ENCODE results near the gene DAPL1.

DAPL1 gene

DNA sequence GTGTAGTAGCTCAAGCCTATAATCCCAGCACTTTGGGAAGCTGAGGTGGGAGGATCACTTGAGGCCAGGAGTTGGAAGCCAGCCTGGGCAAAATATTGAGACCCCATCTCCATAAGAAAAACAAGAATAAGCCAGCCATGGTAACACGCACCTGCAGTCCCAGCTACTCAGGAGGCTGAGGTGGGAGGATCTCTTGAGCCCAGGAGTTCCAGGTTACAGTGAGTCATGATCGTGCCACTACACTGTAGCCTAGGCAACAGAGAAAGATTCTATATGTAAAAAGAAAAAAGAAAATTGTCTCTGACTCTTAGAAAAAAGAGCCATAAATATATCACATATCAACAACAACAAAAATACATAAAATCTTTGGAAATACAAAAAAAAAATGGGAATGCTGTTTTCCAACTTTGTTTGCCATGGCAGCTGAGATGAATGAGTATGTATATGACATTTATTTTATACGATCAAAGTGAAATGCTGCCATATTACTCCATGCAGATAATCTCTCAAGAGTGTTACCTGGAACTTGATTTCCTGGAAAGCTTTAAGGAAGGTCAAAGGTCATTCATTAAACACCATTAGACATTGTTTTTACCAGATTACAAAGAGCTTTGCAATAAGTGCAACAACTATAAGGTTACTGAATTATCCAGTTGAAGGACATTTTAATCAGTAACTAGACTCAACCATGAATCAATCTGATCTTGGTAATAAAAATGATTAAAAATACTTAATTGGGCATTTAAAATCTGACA is 19.7 kb upstream of the DAPL1 start:
- no peaks in the 10 kb centered on the region for H3K36me3 ChIP-seq
- H3K27me3 ChIP-seq, result no peaks in the 10 kb centered on the region; a peak in 1 of 22 replicates
- H3K9ac ChIP-seq, result no peak overlapping the region
- no peak overlapping the region for H3K27ac ChIP-seq
- no peak for TF ChIP-seq Cebpa-rat (IDR thresholded peaks at IDR 0.05)
- no peak overlapping the region for H3K4me3 ChIP-seq
- no peak overlapping the region for H3K4me2 ChIP-seq
- H4K20me1 ChIP-seq, result no peaks in the 10 kb centered on the region
- no peaks in the 10 kb centered on the region for H3K9me3 ChIP-seq (replicated peaks in 1 of 11)
- H3K4me1 ChIP-seq, result peaks cover 0 to 21% (median 10%) of the 10 kb centered on the region in 10 experiments; a peak in 8 of 20 replicates

DNA sequence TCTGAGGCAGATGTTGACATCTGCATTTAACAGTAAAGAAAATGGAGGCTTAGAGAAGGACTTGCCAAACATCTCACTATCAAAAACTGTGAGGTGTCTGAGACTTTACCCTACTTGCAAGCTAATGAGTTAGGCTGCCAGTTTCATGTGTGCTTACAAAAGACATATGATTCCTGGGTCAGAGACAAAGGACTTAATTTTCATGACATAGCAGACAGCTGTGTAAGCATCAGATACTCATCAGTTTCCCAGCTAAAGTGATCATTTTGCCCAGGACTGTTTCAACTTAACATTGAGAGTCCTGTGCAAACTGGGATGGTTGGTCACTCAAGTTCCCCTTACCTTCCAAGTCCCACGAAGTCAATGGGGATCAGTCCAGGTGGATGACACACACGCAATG is 18.9 kb upstream of the DAPL1 start:
- TF ChIP-seq Cebpa-rat (IDR thresholded peaks at IDR 0.05), result no peak
- Histone ChIP-seq H3K27ac (no peak overlapping the region), H3K9me3 (replicated peaks in 1 of 11) (peaks cover 0 to 4% (median 0%) of the 10 kb centered on the region in 11 experiments; a peak in 1 of 22 replicates), H3K9ac (no peak overlapping the region), H3K4me2 (peak overlapping the region in 4 of 11 experiments; percentile 23 to 44 (median 35); a peak in 6 of 22 replicates), H4K20me1 (no peaks in the 10 kb centered on the region), H3K4me3 (no peak overlapping the region), H3K4me1 (peaks cover 0 to 21% (median 12%) of the 10 kb centered on the region in 10 experiments; a peak in 14 of 20 replicates), H3K27me3 (peaks cover 0 to 4% (median 0%) of the 10 kb centered on the region in 11 experiments; a peak in 2 of 22 replicates), H3K36me3 (no peaks in the 10 kb centered on the region)

- no peak overlapping the region for H3K27ac ChIP-seq
- peaks cover 0 to 8% (median 4%) of the 10 kb centered on the region in 11 experiments; a peak in 2 of 22 replicates for H3K9me3 ChIP-seq (replicated peaks in 1 of 11)
- H3K4me3 ChIP-seq, result no peak overlapping the region
- peaks cover 0 to 21% (median 16%) of the 10 kb centered on the region in 10 experiments; a peak in 14 of 20 replicates for H3K4me1 ChIP-seq
- no peaks in the 10 kb centered on the region for H4K20me1 ChIP-seq
- H3K36me3 ChIP-seq, result no peaks in the 10 kb centered on the region
- peaks cover 0 to 11% (median 0%) of the 10 kb centered on the region in 11 experiments; a peak in 4 of 22 replicates for H3K27me3 ChIP-seq
- no peak overlapping the region for H3K9ac ChIP-seq
- H3K4me2 ChIP-seq, result peak overlapping the region in 7 of 11 experiments; percentile 21 to 46 (median 28); a peak in 10 of 22 replicates
- no peak for TF ChIP-seq Cebpa-rat (IDR thresholded peaks at IDR 0.05)
Measured at GRCh38 chr2:158777077-158777476, 18.0 kb upstream of the DAPL1 start.

GRCh38 chr2:158778243-158778642 is 16.9 kb upstream of the DAPL1 start:
- Histone ChIP-seq H4K20me1 (no peaks in the 10 kb centered on the region), H3K9me3 (replicated peaks in 1 of 11) (peaks cover 0 to 10% (median 4%) of the 10 kb centered on the region in 11 experiments; a peak in 2 of 22 replicates), H3K27ac (no peak overlapping the region), H3K9ac (no peak overlapping the region), H3K4me2 (no peak overlapping the region), H3K4me3 (no peak overlapping the region), H3K4me1 (peaks cover 3 to 29% (median 21%) of the 10 kb centered on the region in 10 experiments; a peak in 19 of 20 replicates), H3K27me3 (peaks cover 0 to 20% (median 0%) of the 10 kb centered on the region in 11 experiments; a peak in 6 of 22 replicates), H3K36me3 (no peaks in the 10 kb centered on the region)
- no peak for TF ChIP-seq Cebpa-rat (IDR thresholded peaks at IDR 0.05)

- Histone ChIP-seq H4K20me1 (no peaks in the 10 kb centered on the region), H3K4me3 (no peak overlapping the region), H3K36me3 (no peaks in the 10 kb centered on the region), H3K9ac (no peak overlapping the region), H3K9me3 (replicated peaks in 1 of 11) (peaks cover 0 to 10% (median 4%) of the 10 kb centered on the region in 11 experiments; a peak in 2 of 22 replicates), H3K27ac (no peak overlapping the region), H3K4me1 (peaks cover 16 to 43% (median 27%) of the 10 kb centered on the region in 10 experiments), H3K27me3 (peaks cover 0 to 20% (median 0%) of the 10 kb centered on the region in 11 experiments; a peak in 6 of 22 replicates), H3K4me2 (no peak overlapping the region)
- TF ChIP-seq Cebpa-rat (IDR thresholded peaks at IDR 0.05), result no peak
Measured at GRCh38 chr2:158779621-158780020, 15.5 kb upstream of the DAPL1 start.

DNA sequence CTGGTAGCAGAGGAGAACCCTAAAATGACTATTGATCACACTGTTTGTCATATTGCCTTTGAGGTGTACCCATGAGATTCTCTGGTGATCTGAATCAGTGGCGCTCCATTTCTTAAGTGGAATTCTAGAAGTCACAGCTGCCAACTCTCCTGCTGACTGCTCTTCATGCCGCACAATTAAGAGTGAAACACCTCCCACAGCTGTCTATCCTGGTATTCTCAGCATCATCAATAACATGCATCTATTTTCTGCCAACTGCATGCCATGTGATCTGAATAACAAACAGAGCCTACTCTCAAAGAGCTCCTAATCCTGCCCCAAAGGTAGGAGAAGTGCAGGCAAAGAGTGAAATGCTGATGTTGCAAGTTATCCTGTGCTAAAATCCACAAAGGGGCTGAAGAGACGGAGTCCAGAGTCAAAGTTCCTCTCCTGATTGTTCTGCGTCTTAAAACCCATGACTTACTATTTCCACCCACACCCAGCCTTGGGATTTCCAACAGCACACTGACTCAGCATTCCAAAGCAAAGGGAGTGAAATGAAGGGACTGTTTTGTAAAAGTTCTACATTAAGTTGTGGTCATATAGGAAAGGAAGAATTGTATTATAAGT is 13.7 kb upstream of the DAPL1 start:
- Histone ChIP-seq H3K9me3 (replicated peaks in 1 of 11) (peaks cover 1 to 20% (median 9%) of the 10 kb centered on the region in 11 experiments; a peak in 17 of 22 replicates), H3K9ac (no peak overlapping the region), H3K27me3 (peaks cover 0 to 20% (median 0%) of the 10 kb centered on the region in 11 experiments; a peak in 6 of 22 replicates), H3K36me3 (no peaks in the 10 kb centered on the region), H3K4me3 (no peak overlapping the region), H4K20me1 (no peaks in the 10 kb centered on the region), H3K4me1 (peaks cover 18 to 45% (median 30%) of the 10 kb centered on the region in 10 experiments), H3K27ac (peak overlapping the region in 2 of 11 experiments; percentile 18 to 21; a peak in 2 of 22 replicates), H3K4me2 (peak overlapping the region in 3 of 11 experiments; percentile 27 to 62 (median 49); a peak in 6 of 22 replicates)
- TF ChIP-seq Cebpa-rat (IDR thresholded peaks at IDR 0.05), result no peak

GRCh38 chr2:158782136-158782535 is 13.0 kb upstream of the DAPL1 start:
- Histone ChIP-seq H3K36me3 (0 out of 22 replicates have a peak, but pooled peaks cover 0 to 2% (median 0%) of the 10 kb centered on the region in 11 experiments), H3K27ac (peak overlapping the region in 2 of 11 experiments; percentile 18 to 21; a peak in 2 of 22 replicates), H3K4me3 (no peak overlapping the region), H3K9ac (no peak overlapping the region), H3K4me2 (peak overlapping the region in 2 of 11 experiments; percentile 49 to 62; a peak in 4 of 22 replicates), H3K9me3 (replicated peaks in 1 of 11) (peaks cover 8 to 27% (median 16%) of the 10 kb centered on the region in 11 experiments), H4K20me1 (no peaks in the 10 kb centered on the region), H3K4me1 (peaks cover 18 to 41% (median 26%) of the 10 kb centered on the region in 10 experiments), H3K27me3 (peaks cover 0 to 20% (median 0%) of the 10 kb centered on the region in 11 experiments; a peak in 6 of 22 replicates)
- no peak for TF ChIP-seq Cebpa-rat (IDR thresholded peaks at IDR 0.05)

DNA sequence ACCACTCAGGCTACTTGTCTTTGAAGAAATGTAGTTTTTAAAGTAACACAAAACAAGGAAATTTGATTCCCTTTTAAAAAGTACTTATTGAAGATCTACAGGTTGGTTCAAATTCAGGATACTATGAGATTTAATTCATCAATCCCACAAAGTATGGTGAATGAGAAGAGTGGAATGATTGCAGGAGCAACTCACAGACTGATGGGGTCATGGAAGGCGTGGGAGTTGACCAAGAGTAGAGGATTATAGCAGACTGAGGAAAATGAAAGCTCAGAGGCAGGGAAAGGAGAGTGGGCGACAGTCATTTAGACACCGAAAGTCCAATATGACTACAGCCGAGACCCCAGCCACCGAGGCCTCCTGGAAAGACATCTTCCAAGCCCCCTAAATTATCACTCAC is 12.5 kb upstream of the DAPL1 start:
- Histone ChIP-seq H3K27ac (no peak overlapping the region), H3K9me3 (replicated peaks in 1 of 11) (peaks cover 13 to 32% (median 21%) of the 10 kb centered on the region in 11 experiments), H3K27me3 (peaks cover 0 to 20% (median 0%) of the 10 kb centered on the region in 11 experiments; a peak in 6 of 22 replicates), H3K36me3 (0 out of 22 replicates have a peak, but pooled peaks cover 0 to 3% (median 0%) of the 10 kb centered on the region in 11 experiments), H3K4me2 (peak overlapping the region in 8 of 11 experiments; percentile 17 to 83 (median 76); a peak in 16 of 22 replicates), H4K20me1 (no peaks in the 10 kb centered on the region), H3K4me3 (no peak overlapping the region), H3K9ac (no peak overlapping the region), H3K4me1 (peaks cover 18 to 41% (median 24%) of the 10 kb centered on the region in 10 experiments)
- TF ChIP-seq Cebpa-rat (IDR thresholded peaks at IDR 0.05), result no peak
